ENCODE data around the gene SOX12. TPM values are rescaled to one million over a fixed set of nuclear protein-coding genes. Genes with fewer than 3 reads are reported as not detected.
"Not testable (repeated sequence)": the region's sequence is repeated elsewhere in the genome, so short reads cannot be mapped to it uniquely, and the experiment has no call there.

The SOX12 gene
- total RNA-seq, 1 experiment from 2014 or later, result 9.6 TPM

GRCh38 chr20:372543-373082 is 47.3 kb downstream of the SOX12 start:
- DNase-seq (ENCODE audit: low spot score), result not testable (repeated sequence)

GRCh38 chr20:373171-373890 is 48.0 kb downstream of the SOX12 start:
- in situ Hi-C loops (cut with HindIII; ENCODE audit: low sequenced_read_pairs), result no loop called here
- no peak for DNase-seq (ENCODE audit: low spot score)

More at GRCh38 chr20:372543-373082, 47.3 kb downstream of the SOX12 start:
- in situ Hi-C loops (cut with HindIII; ENCODE audit: low sequenced_read_pairs), result not testable (repeated sequence)

GRCh38 chr20:375265-375889 is 50.0 kb downstream of the SOX12 start:
- in situ Hi-C loops (cut with HindIII; ENCODE audit: low sequenced_read_pairs), result no loop called here
- no peak for DNase-seq (ENCODE audit: low spot score)

- in situ Hi-C loops (cut with HindIII; ENCODE audit: low sequenced_read_pairs), result no loop called here
- no peak for DNase-seq (ENCODE audit: low spot score)
These were observed 50.7 kb downstream of the SOX12 start for GRCh38 chr20:376089-376488.

- in situ Hi-C loops (cut with HindIII; ENCODE audit: low sequenced_read_pairs), result no loop called here
- DNase-seq (ENCODE audit: low spot score), result no peak
These were observed 51.4 kb downstream of the SOX12 start for GRCh38 chr20:376750-377149.

GRCh38 chr20:377578-377977 is 52.2 kb downstream of the SOX12 start:
- in situ Hi-C loops (cut with HindIII; ENCODE audit: low sequenced_read_pairs); DNase-seq (ENCODE audit: low spot score): not testable (repeated sequence)

GRCh38 chr20:378961-379336 is 53.6 kb downstream of the SOX12 start:
- DNase-seq (ENCODE audit: low spot score), result no peak
- in situ Hi-C loops (cut with HindIII; ENCODE audit: low sequenced_read_pairs), result no loop called here

Other genes with a start within 250 kb of the SOX12 start
- gene DEFB125, start 237.9 kb upstream of the SOX12 start, total RNA-seq (2014; rRNA removed; shearing (Covaris generic)), result not detected in 2 replicates
- gene DEFB126, start 183.0 kb upstream of the SOX12 start, total RNA-seq (2014; rRNA removed; shearing (Covaris generic)), result not detected in 2 replicates
- gene DEFB127, start 168.1 kb upstream of the SOX12 start, total RNA-seq (2014; rRNA removed; shearing (Covaris generic)), result not detected in 2 replicates
- gene DEFB128, start 135.8 kb upstream of the SOX12 start, total RNA-seq (2014; rRNA removed; shearing (Covaris generic)), result not detected in 2 replicates
- gene DEFB129, start 98.3 kb upstream of the SOX12 start, total RNA-seq (2014; rRNA removed; shearing (Covaris generic)), result not detected in 2 replicates
- gene DEFB132, start 67.8 kb upstream of the SOX12 start, total RNA-seq (2014; rRNA removed; shearing (Covaris generic)), result not detected in 2 replicates
- 1.0 and 4.5 TPM in 2 replicates for gene C20orf96, start 34.8 kb upstream of the SOX12 start, total RNA-seq (2014; rRNA removed; shearing (Covaris generic))
- gene ZCCHC3, start 28.0 kb upstream of the SOX12 start, total RNA-seq (2014; rRNA removed; shearing (Covaris generic)), result 74.3 and 75.1 TPM in 2 replicates
- gene NRSN2, start 21.6 kb downstream of the SOX12 start, total RNA-seq (2014; rRNA removed; shearing (Covaris generic)), result 65.9 and 70.0 TPM in 2 replicates
- 12.9 and 15.6 TPM in 2 replicates for gene TRIB3, start 55.2 kb downstream of the SOX12 start, total RNA-seq (2014; rRNA removed; shearing (Covaris generic))
- 52.4 and 58.5 TPM in 2 replicates for gene RBCK1, start 82.7 kb downstream of the SOX12 start, total RNA-seq (2014; rRNA removed; shearing (Covaris generic))
- gene TBC1D20, start 137.0 kb downstream of the SOX12 start, total RNA-seq (2014; rRNA removed; shearing (Covaris generic)), result 13.5 and 17.4 TPM in 2 replicates
- 204 and 275 TPM in 2 replicates for gene CSNK2A1, start 218.2 kb downstream of the SOX12 start, total RNA-seq (2014; rRNA removed; shearing (Covaris generic))

Data from G401 (cell line).